GM18511 (cell line): ENCODE results near the gene ZMIZ1.

Experiments
- ATAC-seq: cut with Tn5 transposase; IDR thresholded peaks from one replicate; pipeline ENCODE4 v1.9.1; 2021; ENCODE audit warnings: mild to moderate bottlenecking, moderate library complexity; ENCODE audit not compliant: unreplicated experiment

ZMIZ1 gene

GRCh38 chr10:79193694-79194382, 125.1 kb downstream of the ZMIZ1 start:
- peak; percentile 44 for ATAC-seq

DNA sequence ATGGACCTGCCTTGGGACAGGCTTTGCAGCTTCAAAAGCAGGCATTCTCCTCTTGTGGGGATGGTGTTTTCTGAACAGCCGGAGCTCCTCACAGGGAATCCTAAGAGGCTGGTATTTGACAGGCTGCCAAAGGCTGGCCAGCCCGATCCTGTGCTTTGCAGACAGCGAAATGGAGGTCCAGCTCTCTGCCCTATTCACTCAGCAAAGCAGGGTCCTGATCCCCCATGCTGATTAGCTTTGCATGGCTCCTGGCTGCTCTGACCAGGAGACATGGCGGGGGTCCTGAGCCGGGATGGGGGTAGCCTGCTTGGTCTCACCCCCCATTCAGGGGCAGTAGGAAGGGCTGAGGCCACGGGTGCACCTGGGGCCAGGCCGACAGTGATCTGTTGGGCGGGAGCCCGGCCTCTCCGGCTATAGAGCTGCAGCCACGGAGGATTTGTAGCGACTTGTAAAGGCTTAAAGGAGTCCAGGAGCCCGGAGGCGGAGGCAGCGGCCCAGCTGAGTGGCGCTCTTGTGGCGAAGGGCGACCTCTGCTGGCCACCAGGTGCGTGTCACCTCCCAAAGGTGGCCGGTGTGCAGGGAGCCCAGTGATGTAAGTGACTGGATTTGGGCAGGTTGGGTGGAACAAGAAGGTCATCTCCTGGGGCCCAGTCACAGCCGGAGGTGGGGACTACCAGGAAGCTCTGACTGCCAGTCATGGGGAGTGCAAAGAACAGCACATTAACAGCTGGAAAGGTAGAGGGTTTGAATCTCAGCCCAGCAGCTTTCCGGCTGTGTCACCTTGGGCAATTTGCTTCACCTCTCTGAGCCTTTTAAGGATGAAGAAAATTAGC, 126.5 kb downstream of the ZMIZ1 start:
- peak; percentile 87 for ATAC-seq

DNA sequence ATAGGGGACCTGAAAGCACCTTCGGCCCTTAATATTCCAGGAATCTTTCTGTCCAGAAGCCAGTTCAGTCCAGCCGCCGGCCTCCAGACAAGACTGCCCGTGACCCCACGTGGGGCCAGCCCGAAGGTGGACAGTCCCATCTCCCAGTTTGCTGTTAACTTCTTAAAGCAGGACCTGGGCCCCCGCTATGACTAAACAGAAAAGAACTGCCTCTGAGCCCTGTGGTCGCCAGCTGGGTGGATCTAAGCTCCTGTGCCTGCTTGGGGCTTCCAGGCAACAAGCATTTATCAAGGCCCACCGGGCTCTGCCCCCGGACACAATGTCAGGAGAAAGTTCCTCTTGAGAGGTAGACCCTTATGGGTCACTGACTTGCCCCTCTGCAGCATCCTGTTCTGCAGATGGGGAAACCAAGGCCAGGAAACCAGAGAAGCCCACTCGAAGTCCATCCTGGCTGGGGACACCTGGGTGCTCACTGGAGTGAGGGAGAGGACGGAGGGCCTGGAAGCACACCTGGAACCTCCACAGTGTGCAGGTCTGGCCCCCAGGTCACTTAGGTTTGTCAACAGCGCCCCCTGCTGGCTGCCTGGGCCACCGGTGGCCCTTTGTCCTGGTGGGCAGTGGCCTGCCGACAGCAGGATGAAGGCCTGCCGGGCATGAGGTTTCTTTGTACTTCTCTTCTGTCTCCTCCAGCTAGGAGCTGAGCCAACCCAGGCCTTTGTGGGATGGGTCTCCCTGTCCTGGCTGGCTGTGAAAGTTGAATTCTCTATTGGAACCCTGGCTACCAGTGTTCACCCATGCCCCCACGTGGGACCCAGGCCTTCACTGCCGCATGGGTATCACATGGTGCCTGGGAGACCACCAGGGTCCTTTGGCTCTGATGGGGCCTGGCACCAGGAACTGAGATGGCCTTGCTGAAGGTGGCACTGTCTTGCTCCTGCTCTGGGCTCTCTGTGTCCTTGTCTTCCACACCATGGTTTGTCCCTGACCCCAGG, 128.0 kb downstream of the ZMIZ1 start:
- no peak for ATAC-seq

DNA sequence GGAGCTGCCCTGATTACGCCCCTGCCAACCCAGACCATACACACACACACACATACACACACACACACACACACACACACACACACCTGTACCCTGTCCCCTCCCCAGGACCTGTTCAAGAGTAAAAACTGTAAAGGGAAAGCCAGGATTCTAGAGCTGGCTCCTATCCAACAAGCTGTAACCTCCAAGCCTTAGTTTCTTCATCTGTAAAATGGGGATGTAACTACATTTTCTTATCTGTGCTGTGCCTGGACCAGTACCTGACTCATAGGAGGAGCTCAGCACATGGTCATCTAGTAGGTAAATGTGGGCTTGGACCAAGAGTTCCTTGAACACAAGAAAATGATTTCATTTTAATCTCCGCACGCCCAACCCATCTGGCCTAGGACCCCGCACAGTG, 128.8 kb downstream of the ZMIZ1 start:
- ATAC-seq, result no peak

DNA sequence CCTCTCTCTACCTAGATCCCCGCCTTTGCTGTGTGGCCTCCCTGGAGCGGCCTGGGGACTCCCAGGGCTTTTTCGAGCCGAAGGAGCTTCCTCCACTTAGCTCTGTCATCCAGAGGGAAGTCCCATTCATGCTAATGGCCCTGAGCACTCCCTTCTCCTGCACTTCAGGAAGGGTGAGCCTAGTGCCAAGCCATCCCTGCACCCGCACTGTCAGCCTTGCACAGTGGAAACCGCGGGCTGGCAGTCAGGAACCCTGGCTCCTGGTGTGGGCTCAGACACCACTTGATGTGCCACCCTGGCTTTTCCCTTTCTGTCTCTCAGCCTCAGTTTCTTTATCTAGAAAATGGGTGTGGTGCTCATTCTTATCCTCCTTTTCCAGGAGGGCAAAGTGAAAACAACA, 131.6 kb downstream of the ZMIZ1 start:
- no peak for ATAC-seq

DNA sequence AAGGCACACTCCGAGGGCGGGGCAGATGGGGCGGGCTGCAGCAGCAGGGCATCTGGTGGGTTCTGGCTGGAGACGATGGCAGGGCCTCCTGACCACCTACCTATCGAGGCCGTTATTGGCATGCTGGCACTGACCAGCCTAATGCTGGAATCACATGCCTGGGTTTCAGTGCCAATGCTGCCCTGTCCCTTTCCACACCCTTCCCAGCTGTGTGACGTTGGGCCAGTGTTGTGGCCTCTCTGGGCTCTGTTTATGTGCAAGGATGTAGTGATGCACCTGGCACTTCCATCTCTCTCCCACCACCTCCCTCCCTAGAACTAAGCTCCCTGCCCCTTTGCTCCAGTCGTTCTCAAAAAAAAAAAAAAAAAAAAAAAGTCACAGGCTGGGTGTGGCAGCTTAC, 132.9 kb downstream of the ZMIZ1 start:
- no peak for ATAC-seq

DNA sequence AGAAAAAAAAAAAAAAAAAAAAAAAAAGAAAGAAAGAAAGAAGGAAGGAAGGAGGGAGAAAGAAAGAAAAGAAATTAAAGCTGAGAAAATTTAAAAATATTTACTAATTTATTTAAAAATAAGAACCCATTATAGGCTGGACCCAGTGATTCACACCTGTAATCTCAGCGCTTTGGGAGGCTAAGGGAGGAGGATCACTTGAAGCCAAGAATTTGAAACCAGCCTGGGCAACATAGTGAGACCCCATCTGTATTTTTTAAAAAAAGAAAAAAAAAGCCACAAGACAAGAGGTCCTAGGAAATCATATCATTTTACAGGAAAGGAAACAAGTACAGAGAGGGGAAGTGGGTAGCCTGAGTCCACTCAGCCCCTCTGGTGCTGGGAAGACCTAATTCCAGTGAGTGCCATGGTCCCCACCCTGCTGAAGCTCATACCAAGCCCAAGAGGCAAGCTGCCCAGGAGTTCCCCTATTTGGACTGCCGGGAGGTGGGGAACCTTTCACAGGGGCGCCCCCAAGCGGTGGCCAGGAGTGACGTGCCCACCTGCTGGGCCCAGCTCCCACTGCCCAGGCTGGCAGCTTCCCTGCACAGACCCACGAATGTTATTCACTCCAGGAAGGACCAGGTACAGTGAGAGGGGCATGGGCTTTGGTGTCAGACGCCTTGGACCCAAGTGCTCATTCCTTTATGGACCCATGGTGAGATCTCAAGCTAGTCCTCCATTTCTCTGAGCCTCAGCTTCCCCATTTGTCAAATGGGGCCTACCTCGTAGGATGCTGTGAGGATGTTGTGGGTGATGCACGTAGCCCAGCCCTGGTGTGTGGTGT, 133.6 kb downstream of the ZMIZ1 start:
- no peak for ATAC-seq

GRCh38 chr10:79203014-79203644, 134.4 kb downstream of the ZMIZ1 start:
- no peak for ATAC-seq

DNA sequence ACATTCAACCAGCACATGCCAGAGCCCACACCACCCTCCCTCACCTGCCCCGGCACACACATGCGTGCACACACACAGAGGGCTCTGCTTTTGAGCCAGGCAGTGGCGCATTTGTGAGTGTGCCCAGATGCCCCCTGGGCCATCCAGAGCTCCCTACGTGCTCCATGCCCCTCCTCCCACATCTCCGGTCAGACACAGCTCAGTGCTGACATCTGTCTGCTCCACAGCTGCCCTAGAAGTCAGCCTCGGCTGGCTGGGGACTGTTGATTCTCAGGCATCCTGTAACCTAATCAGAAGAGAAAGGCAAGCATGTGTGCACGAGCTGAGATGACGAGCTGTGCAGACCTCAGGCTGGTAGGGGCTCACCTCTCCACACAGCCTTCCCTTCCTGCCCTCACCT, 135.1 kb downstream of the ZMIZ1 start:
- no peak for ATAC-seq

GRCh38 chr10:79206300-79207095, 137.7 kb downstream of the ZMIZ1 start:
- ATAC-seq, result no peak

DNA sequence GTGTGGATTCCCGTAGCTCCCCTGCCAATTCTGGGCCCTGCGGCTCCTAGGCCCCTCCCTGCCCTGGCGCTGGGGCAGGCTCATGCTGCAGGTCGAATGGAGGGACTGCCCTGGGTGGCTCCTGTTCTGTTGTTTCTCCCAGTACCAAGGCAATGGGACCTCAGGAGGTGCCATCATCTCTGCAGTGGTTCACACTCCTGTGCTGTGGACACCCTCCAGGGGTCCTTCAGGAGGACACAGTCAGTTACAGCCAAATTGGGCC, 138.3 kb downstream of the ZMIZ1 start:
- no peak for ATAC-seq

DNA sequence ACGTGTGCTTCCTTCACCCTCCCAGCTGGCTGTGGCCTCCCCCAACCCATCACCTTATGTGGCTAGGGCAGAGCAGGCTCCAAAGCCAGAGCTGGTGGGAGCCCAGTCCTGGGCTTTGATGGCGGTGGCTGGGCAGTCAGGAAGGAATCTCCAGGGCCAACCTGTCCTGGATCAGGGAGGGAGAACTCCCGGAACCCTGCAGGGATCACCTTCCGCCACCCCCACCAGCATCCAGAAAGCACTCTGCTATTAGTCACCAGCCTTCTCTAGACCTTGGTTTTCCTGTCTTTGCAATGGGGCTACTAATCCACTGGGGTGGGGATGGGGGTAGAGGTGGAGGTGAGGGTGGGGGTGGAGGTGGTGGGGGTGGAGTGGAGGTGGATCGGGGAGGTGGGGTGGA, 139.0 kb downstream of the ZMIZ1 start:
- ATAC-seq, result no peak

GRCh38 chr10:79208251-79208983, 139.7 kb downstream of the ZMIZ1 start:
- ATAC-seq, result no peak

GRCh38 chr10:79209340-79209739, 140.6 kb downstream of the ZMIZ1 start:
- no peak for ATAC-seq

GRCh38 chr10:79209831-79210230, 141.1 kb downstream of the ZMIZ1 start:
- ATAC-seq, result no peak

- no peak for ATAC-seq
Observed at GRCh38 chr10:79210672-79211071, 141.9 kb downstream of the ZMIZ1 start.

GRCh38 chr10:79211616-79212015, 142.8 kb downstream of the ZMIZ1 start:
- ATAC-seq, result no peak

GRCh38 chr10:79215531-79215930, 146.8 kb downstream of the ZMIZ1 start:
- ATAC-seq, result no peak
